ENCODE results near the gene GLA.

DNA sequence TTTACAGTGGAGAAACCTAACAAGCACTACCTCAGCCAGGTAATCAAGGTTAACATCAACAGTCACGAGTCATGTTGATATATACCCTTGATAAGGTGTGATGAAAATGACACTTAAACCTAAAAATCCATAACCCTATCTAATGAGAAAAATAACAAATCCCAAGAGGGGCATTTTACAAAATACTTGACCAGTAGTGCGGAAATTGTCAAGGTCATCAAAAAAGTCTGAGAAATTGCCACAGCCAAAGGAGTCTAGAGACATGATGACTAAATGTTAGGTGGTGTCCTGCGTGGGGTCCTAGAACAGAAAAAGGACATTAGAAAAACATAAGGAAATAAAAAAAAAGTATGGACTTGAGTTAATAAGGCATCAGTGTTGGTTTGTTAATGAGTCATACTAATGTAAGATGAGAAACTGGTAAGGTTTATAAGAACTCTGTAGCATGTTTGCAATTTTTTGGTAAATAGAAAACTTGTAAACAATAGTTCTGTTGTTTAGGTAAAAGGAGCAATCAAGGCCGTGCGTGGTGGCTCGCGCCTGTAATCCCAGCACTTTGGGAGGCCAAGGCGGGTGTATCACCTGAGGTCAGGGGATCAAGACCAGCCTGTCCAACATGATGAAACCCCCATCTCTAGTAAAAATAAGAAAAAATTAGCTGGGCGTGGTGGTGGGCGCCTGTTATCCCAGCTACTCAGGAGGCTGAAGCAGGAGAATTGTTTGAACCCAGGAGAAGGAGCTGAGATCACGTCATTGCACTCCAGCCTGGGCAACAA is 14.0 kb downstream of the GLA start:
- TF ChIP-seq, protein P1, sequence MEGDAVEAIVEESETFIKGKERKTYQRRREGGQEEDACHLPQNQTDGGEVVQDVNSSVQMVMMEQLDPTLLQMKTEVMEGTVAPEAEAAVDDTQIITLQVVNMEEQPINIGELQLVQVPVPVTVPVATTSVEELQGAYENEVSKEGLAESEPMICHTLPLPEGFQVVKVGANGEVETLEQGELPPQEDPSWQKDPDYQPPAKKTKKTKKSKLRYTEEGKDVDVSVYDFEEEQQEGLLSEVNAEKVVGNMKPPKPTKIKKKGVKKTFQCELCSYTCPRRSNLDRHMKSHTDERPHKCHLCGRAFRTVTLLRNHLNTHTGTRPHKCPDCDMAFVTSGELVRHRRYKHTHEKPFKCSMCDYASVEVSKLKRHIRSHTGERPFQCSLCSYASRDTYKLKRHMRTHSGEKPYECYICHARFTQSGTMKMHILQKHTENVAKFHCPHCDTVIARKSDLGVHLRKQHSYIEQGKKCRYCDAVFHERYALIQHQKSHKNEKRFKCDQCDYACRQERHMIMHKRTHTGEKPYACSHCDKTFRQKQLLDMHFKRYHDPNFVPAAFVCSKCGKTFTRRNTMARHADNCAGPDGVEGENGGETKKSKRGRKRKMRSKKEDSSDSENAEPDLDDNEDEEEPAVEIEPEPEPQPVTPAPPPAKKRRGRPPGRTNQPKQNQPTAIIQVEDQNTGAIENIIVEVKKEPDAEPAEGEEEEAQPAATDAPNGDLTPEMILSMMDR (conservative IDR thresholded peaks at IDR 0.05; ENCODE audit: low read depth, low read length), result no peak
- no peak for TF ChIP-seq EZH2phosphoT487 (IDR thresholded peaks at IDR 0.05; ENCODE audit: borderline replicate concordance, low read length)
- TF ChIP-seq EZH2 (IDR thresholded peaks at IDR 0.05; ENCODE audit: low read length, unreplicated experiment), result no peak

Measured in PC-3 (cell line).